Body of pancreas (tissue), 4 donors: ENCODE data around the gene SPP2.

Source experiments
- CTCF ChIP-seq, 7 experiments: fragments of 450-650 bp in 4 of 7; fragments of 200-600 bp in 3 of 7; sonication (generic) in 3 of 7; IDR thresholded peaks; one replicate each; pipeline ENCODE4 v1.5.1; 2016 to 2019; ENCODE audit warnings: antibody characterized with exemption in 7 of 7
- POLR2A ChIP-seq, 3 donors: fragments of 450-650 bp; IDR thresholded peaks; one replicate each; pipeline ENCODE4 v1.6.1; 2016; ENCODE audit warnings: antibody characterized with exemption in 3 of 3, mild to moderate bottlenecking in 2 of 3

GRCh38 chr2:234048049-234048448 is 2.5 kb upstream of the SPP2 start:
- TF ChIP-seq CTCF (IDR thresholded peaks at IDR 0.05) (no peak), POLR2A (IDR thresholded peaks at IDR 0.05) (no peak)
